Measurements from ENCODE around the gene CRKL.
"Not testable (repeated sequence)": the region's sequence is repeated elsewhere in the genome, so short reads cannot be mapped to it uniquely, and the experiment has no call there.

Gene CRKL

DNA sequence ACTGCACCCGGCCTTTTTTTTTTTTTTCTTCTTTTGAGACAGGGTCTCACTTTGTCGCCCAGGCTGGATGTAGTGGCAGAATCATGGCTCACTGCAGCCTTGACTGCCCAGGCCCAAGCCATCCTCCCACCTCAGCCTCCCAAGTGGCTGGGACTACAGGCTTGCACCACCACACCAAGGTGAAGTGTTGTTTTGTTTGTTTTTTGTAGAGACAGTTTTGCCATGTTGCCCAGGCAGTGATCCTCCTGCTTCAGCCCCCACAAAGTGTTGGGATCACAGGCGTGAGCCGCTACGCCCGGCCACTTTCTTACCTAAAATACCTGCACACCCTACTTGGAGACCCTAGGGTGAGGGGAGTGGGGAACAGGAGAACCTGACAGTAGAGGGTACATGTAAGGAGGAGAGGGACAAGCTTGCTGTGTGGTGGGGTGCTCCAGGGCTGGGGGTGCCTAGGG lies 45.3 kb downstream of the CRKL start:
- intact Hi-C loops (cut with DNase I): no loop called here
- DNase-seq: no peak

DNA sequence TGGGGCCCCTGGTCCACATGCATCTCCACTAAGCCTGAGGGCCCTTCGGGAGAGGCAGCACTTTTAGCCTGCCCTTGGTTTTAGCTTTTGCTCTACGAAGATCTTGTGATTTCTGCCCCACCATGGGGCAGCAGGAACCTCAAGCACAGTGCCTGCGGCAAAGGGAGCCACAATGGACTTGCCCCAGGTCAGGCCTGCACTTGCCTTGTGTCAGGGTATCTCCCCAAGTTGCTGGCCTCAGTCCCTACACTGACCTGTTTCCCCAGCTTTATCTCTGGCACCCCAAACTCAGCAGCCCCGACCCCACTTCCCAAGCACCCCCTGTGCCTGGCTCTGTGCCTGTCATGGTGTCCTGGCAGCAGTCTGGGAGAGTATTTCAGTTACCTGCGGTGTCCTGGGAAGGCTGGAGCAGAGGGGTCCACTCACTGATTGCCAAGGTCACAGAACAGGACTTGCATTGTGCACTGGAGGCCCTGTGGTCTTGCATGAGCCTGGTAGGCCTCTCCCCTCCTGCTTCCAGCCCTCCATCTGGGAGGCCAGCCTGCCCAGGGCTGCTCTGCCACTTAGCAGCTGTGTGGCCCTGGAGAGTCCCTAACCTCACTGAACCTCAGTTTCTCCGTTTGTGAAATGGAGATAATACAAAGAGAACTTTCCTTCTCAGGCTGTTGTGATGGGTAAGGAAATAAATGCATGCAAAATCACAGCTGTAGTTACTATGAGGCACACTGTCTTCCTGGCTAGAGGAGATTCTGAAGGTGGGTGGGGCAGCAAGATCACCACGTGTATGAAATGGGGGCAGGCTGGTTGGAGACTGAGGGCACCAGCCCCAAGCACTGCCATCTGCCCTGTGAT lies 46.2 kb downstream of the CRKL start:
- intact Hi-C loops (cut with DNase I): no loop called here

DNA sequence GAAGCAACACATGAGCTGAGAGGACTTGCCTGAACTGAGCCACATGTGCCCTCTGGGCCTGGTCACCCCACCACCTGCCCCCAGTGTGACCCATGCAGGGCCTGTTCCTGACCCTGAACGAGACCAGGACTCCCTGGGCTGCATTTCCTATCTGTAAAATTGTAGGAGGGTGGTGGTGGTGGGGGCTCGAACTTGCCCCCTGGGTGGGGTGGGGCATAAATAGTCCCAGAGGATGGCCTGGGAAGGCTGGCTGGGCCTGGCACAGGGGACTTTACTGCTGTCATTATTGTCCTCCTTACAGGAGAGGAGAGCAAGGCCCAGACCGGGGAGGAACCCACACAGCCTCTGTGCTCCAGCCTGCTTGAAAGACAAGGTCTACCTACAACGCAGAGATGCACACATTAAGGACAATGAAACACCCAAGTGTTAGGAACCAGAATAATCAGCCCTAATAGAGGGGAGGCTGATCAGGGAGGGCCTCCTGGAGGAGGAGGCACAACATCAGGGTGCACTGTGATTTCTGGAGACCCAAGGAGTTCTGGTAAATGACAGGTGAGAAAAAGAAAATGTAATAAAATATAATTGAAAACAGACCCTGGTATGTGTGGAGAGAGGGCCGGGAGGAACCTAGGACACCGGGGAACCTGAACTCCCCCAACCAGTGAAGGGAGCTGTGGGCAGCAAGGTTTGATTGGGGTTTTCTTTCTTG lies 47.0 kb downstream of the CRKL start:
- no peak for DNase-seq
- intact Hi-C loops (cut with DNase I): no loop called here

More for the DNA sequence above, 46.2 kb downstream of the CRKL start:
- DNase-seq: no peak

DNA sequence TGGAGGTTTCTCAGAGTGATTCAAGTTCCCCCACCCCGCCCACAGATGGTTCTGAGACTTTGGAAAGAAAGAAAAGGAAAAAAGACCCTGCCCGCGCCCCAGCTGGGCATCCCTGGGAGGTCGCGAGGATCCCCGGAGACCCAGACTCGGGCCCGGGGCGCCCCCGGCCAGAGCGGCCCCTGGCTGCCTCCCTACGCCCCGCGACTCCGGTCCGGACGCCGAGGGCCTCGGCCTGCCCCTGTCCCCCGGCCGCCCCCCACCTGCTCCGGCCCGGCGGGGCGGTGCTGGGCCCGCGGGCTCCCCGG lies 47.5 kb downstream of the CRKL start:
- intact Hi-C loops (cut with DNase I): no loop called here
- DNase-seq: no peak

DNA sequence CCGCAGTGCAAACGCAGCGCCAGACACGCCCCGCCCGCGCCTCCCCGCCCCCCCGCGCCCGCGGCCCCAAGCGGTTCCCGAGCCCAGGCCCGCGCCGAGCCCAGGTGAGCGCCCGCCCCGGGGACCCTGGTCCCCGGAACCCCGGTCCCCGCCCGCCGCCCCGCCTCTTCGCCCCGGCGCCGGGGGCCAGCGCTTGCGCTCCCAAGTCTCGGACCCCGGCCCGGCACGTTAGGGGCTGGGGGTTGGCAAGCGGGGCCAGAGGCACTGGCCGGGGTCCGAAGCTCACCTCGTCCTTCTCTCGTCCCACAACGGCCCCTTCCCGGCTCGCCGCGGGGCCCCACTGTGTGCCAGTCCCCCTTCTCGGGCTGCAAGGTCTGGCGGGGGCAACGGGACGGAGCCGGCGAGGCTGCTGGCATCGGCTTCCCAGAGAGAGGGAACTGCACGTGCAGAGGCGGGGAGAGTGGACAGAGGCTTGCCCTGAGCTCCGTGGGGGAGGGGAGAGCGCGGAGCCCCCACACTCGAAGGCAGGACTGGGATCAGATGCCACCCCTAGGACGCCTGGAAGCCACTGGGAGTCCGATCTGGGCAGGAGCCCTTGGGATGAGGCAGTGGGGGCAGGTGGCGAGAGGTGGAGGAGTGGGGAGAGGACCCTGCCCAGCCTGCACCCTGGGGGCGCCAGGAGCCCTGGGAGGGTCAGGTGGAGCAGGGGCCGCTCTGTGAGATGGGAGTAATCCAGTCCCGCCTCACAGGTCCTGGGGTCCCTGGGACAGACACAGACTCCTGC lies 48.1 kb downstream of the CRKL start:
- intact Hi-C loops (cut with DNase I): no loop called here
- DNase-seq: no peak

DNA sequence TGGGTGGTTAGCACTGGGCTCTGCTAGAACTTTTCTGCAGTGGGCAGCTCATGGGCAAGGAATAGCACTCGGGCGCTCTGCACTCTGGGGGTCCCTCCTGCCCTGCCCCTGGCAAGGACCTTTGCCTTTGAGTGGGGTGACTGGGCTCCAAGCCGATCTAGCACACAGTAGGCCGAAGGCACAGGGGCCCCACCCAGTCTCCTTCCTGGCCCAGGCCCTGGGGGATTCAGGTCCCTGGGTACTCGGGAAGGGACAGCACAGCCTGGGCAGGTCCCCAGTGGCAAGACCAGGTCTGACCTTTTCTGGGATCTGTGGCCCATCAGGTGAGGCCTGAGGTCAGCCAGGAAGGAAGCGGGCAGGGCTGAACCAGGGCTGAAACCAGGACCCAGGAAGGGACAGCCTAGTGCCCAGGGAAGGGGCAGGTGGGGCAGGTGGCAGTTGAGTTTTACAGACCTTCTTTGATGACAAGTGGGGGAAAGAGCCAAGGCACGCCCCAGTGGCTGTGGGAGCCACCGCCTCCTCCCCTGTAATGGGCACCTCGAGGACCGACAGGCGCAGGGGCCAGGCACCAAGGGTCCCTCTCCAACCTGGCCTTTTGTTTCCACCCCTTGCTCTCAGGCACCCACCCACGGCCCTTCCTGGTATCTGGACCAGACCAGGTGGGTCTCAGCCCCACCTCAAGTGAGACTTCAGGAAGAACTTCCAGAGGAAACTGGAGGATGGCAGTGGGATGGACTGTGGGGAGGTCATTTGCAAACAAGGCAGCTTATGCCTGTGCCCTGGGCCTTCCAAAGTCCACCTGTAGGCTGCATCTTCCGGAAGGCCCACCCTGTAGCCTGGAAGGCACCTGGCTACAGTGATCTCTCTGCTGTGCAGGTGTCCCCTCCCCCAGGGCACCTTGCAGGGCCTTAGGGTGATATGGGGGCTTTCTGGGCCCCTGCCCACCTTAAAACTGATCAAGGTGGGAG lies 49.0 kb downstream of the CRKL start:
- DNase-seq: no peak
- intact Hi-C loops (cut with DNase I): no loop called here

DNA sequence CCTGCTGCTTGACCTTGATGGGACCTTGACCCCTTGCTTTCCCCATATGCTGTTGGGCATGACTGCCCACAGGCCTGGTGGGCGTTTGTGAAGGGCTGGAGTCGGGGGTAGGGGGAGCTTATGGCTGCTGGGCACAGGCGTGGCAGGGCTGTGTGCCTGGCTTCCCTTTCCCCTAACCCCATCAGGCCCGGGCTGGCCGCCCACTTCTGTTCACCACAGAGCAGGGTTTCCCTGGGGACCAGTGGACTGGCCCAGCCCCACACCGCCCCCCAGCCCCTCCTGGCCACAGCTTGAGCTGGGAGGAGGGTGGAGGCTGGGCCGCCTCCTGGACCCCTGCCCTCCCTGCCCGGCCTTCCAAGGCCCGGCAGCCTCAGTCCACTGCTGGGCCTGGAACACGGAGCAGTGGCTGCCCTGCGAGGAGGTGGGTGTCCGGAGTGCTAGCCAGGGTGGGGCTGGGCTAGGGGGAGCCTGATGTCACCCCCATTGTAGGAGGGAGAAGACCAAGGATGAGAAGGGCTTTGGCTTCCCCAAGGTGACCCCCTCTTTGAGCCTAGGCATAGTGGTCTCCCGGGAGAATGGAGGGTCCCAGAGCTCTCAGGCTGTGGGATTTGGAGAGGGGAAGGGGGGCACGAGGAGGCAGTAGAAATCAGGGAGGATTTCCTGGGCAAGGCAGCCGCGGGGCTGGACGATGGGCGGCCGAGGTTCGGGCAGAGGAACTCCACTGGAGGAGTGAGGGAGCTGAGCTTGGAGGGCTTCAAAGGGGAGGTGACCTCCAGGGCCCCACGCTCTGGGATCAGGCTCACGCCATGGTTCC lies 49.9 kb downstream of the CRKL start, which contains the start of gene AIFM3:
AIFM3 (plus strand) TSS at position 373 of the 814 bp plus-strand sequence. CDS start 690 bp downstream, outside the sequence.
- peak in 27 of 42 donors; percentile 24 to 82 (median 56) for DNase-seq
- intact Hi-C loops (cut with DNase I): no loop called here

DNA sequence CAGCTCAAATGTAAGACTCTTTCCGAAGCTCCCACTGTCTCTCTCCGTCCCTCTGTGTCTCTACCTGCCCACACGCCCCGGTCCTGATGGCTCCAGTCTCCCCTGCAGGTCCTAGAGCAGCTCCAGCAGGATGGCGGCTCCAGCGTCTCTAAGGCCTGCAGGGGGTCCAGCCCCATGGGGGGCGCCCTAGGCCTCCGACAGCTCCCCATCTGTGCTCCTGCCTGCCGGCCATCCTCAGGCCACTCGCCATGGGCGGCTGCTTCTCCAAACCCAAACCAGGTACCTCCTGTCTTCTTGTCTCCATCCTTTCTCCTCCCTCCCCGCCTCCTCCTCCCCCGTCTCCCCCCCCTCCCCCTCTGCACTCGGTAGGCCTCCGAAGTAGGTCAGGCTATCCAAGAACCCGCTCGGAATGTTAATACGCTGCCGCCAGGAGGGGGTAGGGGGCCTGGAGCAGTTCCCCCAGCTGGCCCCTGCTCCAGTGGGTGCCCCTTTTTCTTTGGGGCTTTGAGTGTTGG lies 50.5 kb downstream of the CRKL start:
- no peak for DNase-seq
- intact Hi-C loops (cut with DNase I): no loop called here

DNA sequence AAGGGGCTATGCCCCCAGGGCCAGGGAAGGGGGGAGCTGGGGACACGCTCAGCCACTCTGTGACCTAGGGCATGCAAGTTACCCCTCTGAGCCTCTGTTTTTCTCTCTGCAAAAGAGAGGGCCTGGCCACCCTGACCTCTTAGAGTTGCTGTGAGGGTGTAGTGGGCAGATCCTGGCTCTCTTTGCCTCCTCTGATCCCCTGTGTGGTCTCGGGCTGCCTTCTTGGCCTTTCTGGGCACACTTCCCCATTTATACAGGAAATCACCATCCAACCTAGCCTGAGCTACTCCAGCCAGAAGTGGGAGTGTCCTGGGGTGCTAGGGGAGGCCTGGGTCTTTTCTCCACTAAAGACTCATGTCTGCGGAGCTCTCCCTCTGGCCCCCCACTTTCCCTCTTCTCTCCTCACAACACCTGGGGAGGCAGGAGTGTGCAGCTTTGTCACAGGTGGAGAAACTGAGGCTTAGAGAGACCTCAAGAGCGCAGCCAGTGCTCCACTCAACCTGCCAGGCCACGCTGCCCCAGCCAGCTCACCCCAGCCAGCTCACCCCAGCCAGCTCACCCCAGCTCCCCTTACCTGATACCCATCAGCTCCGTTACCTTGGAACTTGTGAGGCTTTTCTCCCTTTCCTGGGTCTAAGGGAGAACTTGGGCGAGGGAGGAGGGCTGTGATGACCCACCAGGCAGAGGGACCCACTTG lies 51.2 kb downstream of the CRKL start:
- no peak for DNase-seq
- intact Hi-C loops (cut with DNase I): no loop called here

DNA sequence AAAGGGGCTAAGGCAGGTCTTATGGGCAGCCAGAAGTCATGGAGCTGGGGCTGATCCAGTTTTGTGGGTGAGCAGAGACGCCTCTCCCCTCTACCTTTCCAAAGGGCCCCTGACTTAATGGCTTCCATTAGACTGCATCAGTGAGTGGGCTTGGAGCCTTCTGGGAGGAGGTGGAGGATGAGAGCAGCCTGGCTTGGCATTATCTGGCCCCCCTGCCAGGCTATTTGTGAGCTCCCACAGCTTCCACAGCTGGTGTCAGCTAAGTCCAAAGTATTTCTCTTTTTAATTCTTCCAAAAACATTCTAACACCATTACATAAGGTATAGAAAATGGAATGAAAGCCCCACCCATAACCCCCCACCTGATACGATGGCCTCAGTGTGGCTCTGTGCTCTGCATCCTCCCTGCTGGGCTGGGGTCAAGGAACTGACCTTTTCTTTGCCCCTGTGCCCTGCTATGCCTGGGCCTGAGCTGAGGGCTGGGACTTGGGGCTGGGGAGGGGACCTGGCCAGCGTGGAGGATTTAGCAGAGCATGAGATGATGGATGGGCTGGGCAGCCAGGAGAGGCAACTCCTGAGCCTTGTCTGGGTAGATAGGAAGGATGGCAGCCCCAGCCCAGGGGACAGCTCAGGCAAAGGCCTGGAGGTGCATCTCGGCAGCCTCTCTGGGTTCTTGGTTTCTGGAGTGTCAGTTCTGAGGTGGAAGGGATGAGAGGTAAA lies 53.9 kb downstream of the CRKL start:
- DNase-seq: no peak
- intact Hi-C loops (cut with DNase I): no loop called here

DNA sequence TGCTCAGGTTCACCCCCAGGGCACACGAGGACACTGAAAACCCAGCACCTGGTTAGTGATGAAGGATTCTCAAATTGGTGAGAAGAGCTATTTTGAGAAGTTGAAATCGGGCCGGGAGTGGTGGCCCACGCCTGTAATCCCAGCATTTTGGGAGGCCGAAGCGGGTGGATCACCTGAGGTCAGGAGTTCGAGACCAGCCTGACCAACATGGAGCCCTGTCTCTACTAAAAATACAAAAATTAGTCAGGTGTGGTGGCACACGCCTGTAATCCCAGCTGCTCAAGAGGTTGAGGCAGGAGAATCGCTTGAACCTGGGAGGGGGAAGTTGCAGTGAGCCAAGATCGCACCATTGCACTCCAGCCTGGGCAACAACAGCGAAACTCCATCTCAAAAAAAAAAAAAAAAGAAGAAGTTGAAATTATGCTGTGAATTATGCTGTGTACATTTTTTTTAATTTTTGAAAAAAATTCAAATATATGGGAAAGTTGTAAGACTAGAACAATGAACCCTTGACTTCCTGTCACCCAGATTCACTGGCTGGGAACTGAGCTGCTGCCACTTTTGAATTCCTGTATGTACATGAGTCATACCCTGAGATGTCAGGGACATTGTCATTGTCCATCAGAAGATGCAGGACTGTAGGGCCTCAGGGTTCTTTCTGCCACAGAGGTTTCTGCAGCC lies 54.9 kb downstream of the CRKL start:
- DNase-seq; intact Hi-C loops (cut with DNase I): not testable (repeated sequence)

DNA sequence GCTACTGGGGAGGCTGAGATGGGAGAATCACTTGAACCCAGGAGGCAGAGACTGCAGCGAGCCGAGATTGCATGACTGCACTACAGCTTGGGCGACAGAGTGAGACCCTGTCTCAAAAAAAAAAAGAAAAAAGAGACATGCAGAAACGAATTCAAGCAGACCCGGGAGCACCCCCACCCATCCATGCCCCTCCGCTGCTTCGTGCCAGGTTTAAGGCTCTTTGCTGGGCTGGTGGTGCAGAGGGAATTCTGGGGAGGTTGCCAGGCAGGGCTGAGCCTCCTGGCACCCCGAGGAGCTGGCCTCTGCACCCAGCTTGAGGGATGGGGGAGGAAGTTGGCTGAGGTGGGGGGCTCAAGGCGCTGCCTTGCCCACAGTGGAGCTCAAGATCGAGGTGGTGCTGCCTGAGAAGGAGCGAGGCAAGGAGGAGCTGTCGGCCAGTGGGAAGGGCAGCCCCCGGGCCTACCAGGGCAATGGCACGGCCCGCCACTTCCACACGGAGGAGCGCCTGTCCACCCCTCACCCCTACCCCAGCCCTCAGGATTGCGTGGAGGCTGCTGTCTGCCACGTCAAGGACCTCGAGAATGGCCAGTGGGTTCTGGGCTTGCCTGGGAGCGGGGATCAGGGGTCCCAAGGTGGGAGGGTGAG lies 55.8 kb downstream of the CRKL start:
- intact Hi-C loops (cut with DNase I): no loop called here
- DNase-seq: no peak

DNA sequence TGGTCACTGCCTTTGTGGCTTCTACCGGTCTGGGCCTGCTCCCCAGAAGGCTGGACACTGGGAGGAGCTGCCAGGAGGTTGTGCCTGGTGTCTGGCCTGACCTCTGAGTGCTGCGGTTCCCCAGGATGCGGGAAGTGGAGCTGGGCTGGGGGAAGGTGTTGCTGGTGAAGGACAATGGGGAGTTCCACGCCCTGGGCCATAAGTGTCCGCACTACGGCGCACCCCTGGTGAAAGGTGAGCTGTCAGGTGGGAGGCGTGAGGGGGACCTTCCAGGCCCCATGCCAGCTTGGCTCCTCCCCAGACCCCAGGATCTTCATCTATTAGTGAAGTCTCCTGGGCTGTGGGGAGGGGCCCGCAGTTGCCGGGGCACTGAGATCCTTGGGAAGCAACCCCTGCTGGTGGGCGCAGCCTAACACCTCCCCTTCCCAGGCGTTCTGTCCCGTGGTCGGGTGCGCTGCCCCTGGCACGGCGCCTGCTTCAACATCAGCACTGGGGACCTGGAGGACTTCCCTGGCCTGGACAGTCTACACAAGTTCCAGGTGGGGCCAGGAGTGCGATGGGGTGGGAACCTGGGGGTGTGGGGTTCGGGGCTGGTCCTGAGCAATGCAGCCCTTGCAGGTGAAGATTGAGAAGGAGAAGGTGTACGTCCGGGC lies 56.6 kb downstream of the CRKL start:
- no peak for DNase-seq
- intact Hi-C loops (cut with DNase I): no loop called here

DNA sequence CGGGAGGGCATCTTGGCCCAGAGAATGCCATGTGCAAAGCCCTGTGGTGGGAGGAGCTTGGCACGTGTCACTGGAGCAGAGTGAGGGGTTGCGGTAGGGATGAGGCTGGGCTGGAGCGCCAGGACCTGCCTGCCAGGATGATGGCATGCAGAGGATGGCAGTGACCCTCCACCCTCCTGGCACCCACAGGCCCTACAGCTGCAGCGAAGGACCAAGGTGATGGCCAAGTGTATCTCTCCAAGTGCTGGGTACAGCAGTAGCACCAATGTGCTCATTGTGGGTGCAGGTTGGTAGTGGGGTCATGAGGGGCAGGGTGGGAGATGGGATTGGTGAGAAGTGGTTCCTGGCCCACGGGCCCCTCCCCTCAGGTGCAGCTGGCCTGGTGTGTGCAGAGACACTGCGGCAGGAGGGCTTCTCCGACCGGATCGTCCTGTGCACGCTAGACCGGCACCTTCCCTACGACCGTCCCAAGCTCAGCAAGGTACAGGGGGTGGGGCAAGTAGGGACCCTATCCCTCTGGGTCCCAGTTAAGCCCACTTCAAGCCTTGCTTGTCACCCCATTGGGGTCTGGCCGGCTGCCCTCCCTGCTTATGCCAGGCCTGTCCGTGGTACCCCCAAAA lies 57.2 kb downstream of the CRKL start:
- intact Hi-C loops (cut with DNase I): no loop called here
- DNase-seq: no peak

Data from head of caudate nucleus (tissue), 42 donors.